ENCODE measurements around the gene FGD2. TPM values are rescaled to one million over a fixed set of nuclear protein-coding genes. Genes with fewer than 3 reads are reported as not detected.

Gene FGD2
- total and polyA plus RNA-seq, 2 experiments from 2014 or later: 0.13 to 0.14 TPM

- Mint-ChIP-seq H3K27ac (no peak overlapping the region; the same call in 1 of the 2 replicates), H3K27me3 (ENCODE audit: insufficient read depth, low read depth, poor library complexity) (peaks cover 9% of the 10 kb centered on the region)
Measured at GRCh38 chr6:37020381-37020780, 14.9 kb downstream of the FGD2 start.

More at GRCh38 chr6:37020381-37020780, 14.9 kb downstream of the FGD2 start:
- 0 out of 2 replicates have a peak, but pooled peaks cover 6% of the 10 kb centered on the region for H3F3A ChIP-seq (replicated peaks; ENCODE audit: low read depth)
- no peak overlapping the region for H3K4me2 ChIP-seq
- H3K4me1 ChIP-seq (ENCODE audit: insufficient read depth): no peaks in the 10 kb centered on the region; the same call in 1 of the 2 replicates
- no peaks in the 10 kb centered on the region for H3K27me3 ChIP-seq (ENCODE audit: insufficient read depth)
- no peaks in the 10 kb centered on the region for H3K79me2 ChIP-seq (replicated peaks; ENCODE audit: insufficient read depth)
- no peaks in the 10 kb centered on the region for H3K36me3 Mint-ChIP-seq (ENCODE audit: low read depth)
- peaks cover 28% of the 10 kb centered on the region for H3K4me1 Mint-ChIP-seq
- no peak overlapping the region; the same call in 1 of the 2 replicates for H2AFZ ChIP-seq
- no peaks in the 10 kb centered on the region for H4K20me1 ChIP-seq (replicated peaks; ENCODE audit: insufficient read depth)
- TF ChIP-seq JUNB (IDR thresholded peaks at IDR 0.05; ENCODE audit: unreplicated experiment): no peak
- no peak for TF ChIP-seq EZH2 (IDR thresholded peaks at IDR 0.05; ENCODE audit: low read depth, unreplicated experiment)
- TF ChIP-seq CREB1 (CRISPR knock-in tag; IDR thresholded peaks at IDR 0.05; ENCODE audit: low read depth): no peak
- no peak for TF ChIP-seq EZH2phosphoT487 (IDR thresholded peaks at IDR 0.05; ENCODE audit: unreplicated experiment)
- TF ChIP-seq REST (IDR thresholded peaks at IDR 0.05; ENCODE audit: unreplicated experiment): no peak
- TF ChIP-seq ZNF462 (CRISPR knock-in tag; IDR thresholded peaks at IDR 0.05): no peak
- TF ChIP-seq NANOG (IDR thresholded peaks at IDR 0.05; ENCODE audit: borderline replicate concordance): no peak
- no peak for TF ChIP-seq ETS1 (IDR thresholded peaks at IDR 0.05)
- TF ChIP-seq ZNF331 (CRISPR knock-in tag; IDR thresholded peaks at IDR 0.05; ENCODE audit: low read depth): no peak
- TF ChIP-seq STAT1 (IDR thresholded peaks at IDR 0.05; ENCODE audit: unreplicated experiment): no peak
- TF ChIP-seq ZNF114 (CRISPR knock-in tag; IDR thresholded peaks at IDR 0.05): no peak
- H3K9me2 ChIP-seq (ENCODE audit: insufficient read depth): no peaks in the 10 kb centered on the region
- no peaks in the 10 kb centered on the region for H3K9me3 Mint-ChIP-seq
- no peaks in the 10 kb centered on the region for H3K36me3 ChIP-seq (ENCODE audit: insufficient read depth)
- ATAC-seq: peak; percentile 43
- H3K4me3 ChIP-seq: no peak overlapping the region
- no peak overlapping the region; the same call in 2 of the 3 replicates for H3K4me3 Mint-ChIP-seq
- H3K27ac ChIP-seq (ENCODE audit: low read depth): no peak overlapping the region
- DNase-seq (ENCODE audit: low spot score): peak; percentile 83
